GM12891 (cell line): ENCODE results near the gene CCDC142.
"Not testable (repeated sequence)": the region's sequence is repeated elsewhere in the genome, so short reads cannot be mapped to it uniquely, and the experiment has no call there.

ENCODE experiments used
- PAX5 ChIP-seq: IDR thresholded peaks from 2 replicates; pipeline ENCODE4 v1.6.1; 2011; ENCODE audit warnings: low read length, moderate library complexity, mild to moderate bottlenecking; ENCODE audit not compliant: insufficient read depth, severe bottlenecking
- POLR2A ChIP-seq: IDR thresholded peaks from 2 replicates; pipeline ENCODE4 v1.6.1; 2011; ENCODE audit warnings: low read depth, low read length, control low read depth
- POLR2AphosphoS5 ChIP-seq: IDR thresholded peaks from 2 replicates; pipeline ENCODE4 v1.6.1; 2011; ENCODE audit warnings: low read depth, low read length, control low read depth
- POU2F2 ChIP-seq: IDR thresholded peaks from 2 replicates; pipeline ENCODE4 v1.6.1; 2011; ENCODE audit warnings: low read depth, mild to moderate bottlenecking, control low read depth, low read length, moderate library complexity
- SPI1 ChIP-seq: IDR thresholded peaks from 2 replicates; pipeline ENCODE4 v1.6.1; 2011; ENCODE audit warnings: low read depth, low read length, control low read depth
- TAF1 ChIP-seq: IDR thresholded peaks from 2 replicates; pipeline ENCODE4 v1.6.1; 2011; ENCODE audit warnings: low read depth, low read length, control low read depth

DNA sequence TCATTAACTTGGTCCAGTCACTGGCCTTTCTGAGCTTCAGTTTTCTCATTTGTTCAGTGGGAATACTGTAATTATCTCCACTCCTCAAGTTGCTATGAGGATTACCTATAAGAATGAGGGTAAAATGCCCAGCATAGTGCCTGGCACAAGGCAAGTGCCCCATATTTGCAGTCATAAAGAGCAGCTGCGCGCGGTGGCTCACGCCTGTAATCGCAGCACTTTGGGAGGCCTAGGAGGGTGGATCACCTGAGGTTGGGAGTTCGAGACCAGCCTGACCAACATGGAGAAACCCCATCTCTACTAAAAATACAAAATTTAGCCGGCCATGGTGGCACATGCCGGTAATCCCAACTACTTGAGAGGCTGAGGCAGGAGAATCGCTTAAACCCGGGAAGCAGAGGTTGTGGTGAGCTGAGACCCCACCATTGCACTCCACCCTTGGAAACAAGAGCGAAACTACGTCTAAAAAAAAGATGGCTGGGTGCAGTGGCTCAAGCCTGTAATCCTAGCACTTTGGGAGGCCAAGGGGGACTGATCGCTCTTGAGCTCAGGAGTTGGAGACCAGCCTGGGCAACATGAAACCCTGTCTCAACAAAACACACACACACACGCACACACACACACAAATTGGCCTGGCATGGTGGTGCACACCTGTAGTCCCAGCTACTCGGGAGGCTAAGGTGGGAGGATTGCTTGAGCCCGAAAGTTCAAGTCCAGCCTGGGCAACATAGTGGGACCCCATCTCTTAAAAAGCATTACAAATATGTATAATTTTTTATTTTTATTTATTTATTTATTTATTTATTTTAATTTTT lies 40.1 kb downstream of the CCDC142 start:
- TF ChIP-seq POLR2AphosphoS5, TAF1, POLR2A, PAX5, SPI1, POU2F2: not testable (repeated sequence)
